Activated T-cell treated with anti-CD3 and anti-CD28 coated beads, Interleukin-2, amount 50 U/mL, for 4 hours (primary cell): ENCODE data around the gene CHPF. TPM values are rescaled to one million over a fixed set of nuclear protein-coding genes. Genes with fewer than 3 reads are reported as not detected.

Experiments used
- total RNA-seq, 3 donors: library from RNA; stranded (reverse); gene quantifications; one replicate each; pipeline ENCODE4 v1.2.1, GENCODE V29; 2021

The CHPF gene
- total RNA-seq, 3 donors from 2014 or later: 38.3 to 42.0 (median 40.3) TPM

Other genes starting within 250 kb of the CHPF start
- gene PTPRN, start 234.4 kb downstream of the CHPF start, total RNA-seq: under 1 TPM in 1 of 3 donors, not detected in 2; 0.19 TPM
- not detected for gene RESP18, start 211.1 kb downstream of the CHPF start, total RNA-seq
- gene DNPEP, start 155.9 kb downstream of the CHPF start, total RNA-seq: 100 to 1,000 TPM; 187 to 222 (median 221) TPM
- gene DES, start 125.4 kb downstream of the CHPF start, total RNA-seq: under 1 TPM; 0.49 to 0.61 (median 0.58) TPM
- 1 to 10 TPM in 1 of 3 donors, under 1 TPM in 2; 0.74 to 2.1 (median 0.79) TPM for gene SPEG, start 109.0 kb downstream of the CHPF start, total RNA-seq
- 10 to 100 TPM; 36.8 to 47.9 (median 46.7) TPM for gene GMPPA, start 44.9 kb downstream of the CHPF start, total RNA-seq
- under 1 TPM in 1 of 3 donors, not detected in 2; 0.08 TPM for gene ASIC4, start 29.3 kb downstream of the CHPF start, total RNA-seq
- gene TMEM198, start 219 bp upstream of the CHPF start, total RNA-seq: 1 to 10 TPM; 3.6 to 4.8 (median 4.3) TPM
- gene OBSL1, start 27.7 kb upstream of the CHPF start, total RNA-seq: 1 to 10 TPM in 1 of 3 donors, under 1 TPM in 2; 0.37 to 1.1 (median 0.60) TPM
- gene INHA, start 28.5 kb upstream of the CHPF start, total RNA-seq: not detected
- 10 to 100 TPM; 32.4 to 37.1 (median 36.0) TPM for gene STK11IP, start 54.0 kb upstream of the CHPF start, total RNA-seq
- under 1 TPM in 2 of 3 donors, not detected in 1; 0.05 to 0.15 TPM for gene SLC4A3, start 83.8 kb upstream of the CHPF start, total RNA-seq